HepG2 (cell line): ENCODE measurements around the gene SLC12A5. TPM values are rescaled to one million over a fixed set of nuclear protein-coding genes. Genes with fewer than 3 reads are reported as not detected.

Experiments used
- CEBPZ ChIP-seq: IDR thresholded peaks from 2 replicates; pipeline ENCODE4 v1.6.1; 2012; ENCODE audit warnings: low read length, improper control_type of control experiment
- CENPBD1 ChIP-seq: sonication (generic); formaldehyde crosslinking; IDR thresholded peaks from 2 replicates; pipeline ENCODE4 v1.8.0; 2022; ENCODE audit warnings: missing genetic modification reagents, low read depth, mild to moderate bottlenecking, borderline replicate concordance
- CENPT ChIP-seq: sonication (generic); formaldehyde crosslinking; IDR thresholded peaks from 2 replicates; pipeline ENCODE4 v1.8.0; 2022; ENCODE audit warnings: low read depth, mild to moderate bottlenecking, moderate library complexity, missing genetic modification reagents
- CHD4 ChIP-seq: fragments of 200-600 bp; sonication (generic); IDR thresholded peaks from 2 replicates; pipeline ENCODE4 v1.7.0; 2017; ENCODE audit warnings: mild to moderate bottlenecking, low read length, borderline replicate concordance
- EP300 ChIP-seq, 3 experiments: sonication (generic) in 1 of 3; formaldehyde crosslinking in 1 of 3; IDR thresholded peaks; 2 replicates each; pipeline versions ENCODE4 v1.5.1 to v1.6.1; 2011 to 2020; ENCODE audit warnings: low read depth in 2 of 3, low read length in 2 of 3, borderline replicate concordance in 1 of 3, improper control_type of control experiment in 1 of 3, mild to moderate bottlenecking in 1 of 3, missing genetic modification reagents in 1 of 3, moderate library complexity in 1 of 3
- HOXA5 ChIP-seq: sonication (generic); formaldehyde crosslinking; IDR thresholded peaks from 2 replicates; pipeline ENCODE4 v1.4.0; 2020; ENCODE audit warnings: missing genetic modification reagents
- IKZF4 ChIP-seq: sonication (generic); formaldehyde crosslinking; IDR thresholded peaks from 2 replicates; pipeline ENCODE4 v1.5.1; 2020; ENCODE audit warnings: borderline replicate concordance, mild to moderate bottlenecking, low read depth, missing genetic modification reagents; ENCODE audit errors: not compliant biosample characterization
- PBX2 ChIP-seq: IDR thresholded peaks from 2 replicates; pipeline ENCODE4 v1.6.1; 2016; ENCODE audit warnings: control low read depth
- PHF5A ChIP-seq: IDR thresholded peaks from one replicate; pipeline ENCODE4 v1.6.1; 2018; ENCODE audit warnings: low read depth, missing genetic modification reagents; ENCODE audit not compliant: unreplicated experiment
- SKIL ChIP-seq: sonication (generic); formaldehyde crosslinking; IDR thresholded peaks from 2 replicates; pipeline ENCODE4 v1.8.0; 2022; ENCODE audit warnings: missing genetic modification reagents, mild to moderate bottlenecking, moderate library complexity, borderline replicate concordance
- SMARCC2 ChIP-seq: fragments of 450-650 bp; IDR thresholded peaks from 2 replicates; pipeline ENCODE4 v1.6.1; 2017; ENCODE audit warnings: antibody characterized with exemption, mild to moderate bottlenecking
- TARDBP ChIP-seq: sonication (generic); formaldehyde crosslinking; IDR thresholded peaks from 2 replicates; pipeline ENCODE4 v1.8.0; 2022; ENCODE audit warnings: mild to moderate bottlenecking, missing genetic modification reagents
- WIZ ChIP-seq: sonication (generic); formaldehyde crosslinking; IDR thresholded peaks from 2 replicates; pipeline ENCODE4 v1.5.1; 2020; ENCODE audit warnings: mild to moderate bottlenecking, missing genetic modification reagents
- ZBTB26 ChIP-seq: IDR thresholded peaks from 2 replicates; pipeline ENCODE4 v1.6.1; 2016; ENCODE audit warnings: missing compliant biosample characterization, missing genetic modification reagents, borderline replicate concordance
- ZBTB7A ChIP-seq: sonication (generic); formaldehyde crosslinking; IDR thresholded peaks from 2 replicates; pipeline ENCODE4 v1.8.0; 2022; ENCODE audit warnings: mild to moderate bottlenecking, missing genetic modification reagents
- ZFP41 ChIP-seq: sonication (generic); formaldehyde crosslinking; IDR thresholded peaks from 2 replicates; pipeline ENCODE4 v1.4.0; 2020; ENCODE audit warnings: mild to moderate bottlenecking, missing genetic modification reagents, borderline replicate concordance
- ZNF546 ChIP-seq: sonication (generic); formaldehyde crosslinking; conservative IDR thresholded peaks from 2 replicates; pipeline ENCODE4 v1.8.1; 2023; ENCODE audit warnings: mild to moderate bottlenecking, missing genetic modification reagents
- ZNF629 ChIP-seq: sonication (generic); formaldehyde crosslinking; conservative IDR thresholded peaks from 2 replicates; pipeline ENCODE4 v1.5.0; 2020; ENCODE audit warnings: missing genetic modification reagents
- ZNF841 ChIP-seq: sonication (generic); formaldehyde crosslinking; IDR thresholded peaks from 2 replicates; pipeline ENCODE4 v1.8.1; 2023; ENCODE audit warnings: missing genetic modification reagents, borderline replicate concordance
- polyA plus RNA-seq, 8 experiments: library from polyadenylated mRNA; depleted of rRNA in 3 of 8; stranded (reverse) in 7 of 8; unstranded in 1 of 8; fragments of >200 nt; fragmentation: Illumina TruSeq in 4 of 8; extraction: Trizol in 4 of 8; gene quantifications; 2 replicates each; pipeline versions ENCODE4 v1.2.1 to v1.2.3, GENCODE V29; 2011 to 2016; ENCODE audit warnings: low read depth in 4 of 8, missing spikeins in 1 of 8, mixed read lengths in 1 of 8; ENCODE audit not compliant: insufficient read depth in 1 of 8
- total RNA-seq, 5 experiments: library from RNA; depleted of rRNA; stranded (reverse); fragments of >200 nt; fragmentation: Illumina TruSeq; extraction: Trizol; gene quantifications; 2 replicates each; pipeline ENCODE4 v1.2.3, GENCODE V29; 2016; ENCODE audit warnings: low read depth in 1 of 5

Gene SLC12A5
- total and polyA plus RNA-seq, 2 of the 13 experiments (the other 11 are each of a cell fraction or from before 2014, with no cell fraction given), result 4.3 to 5.4 TPM

- no peak for TF ChIP-seq SKIL (CRISPR knock-in tag)
- no peak for TF ChIP-seq PBX2 (CRISPR knock-in tag)
- no peak for TF ChIP-seq TARDBP (CRISPR knock-in tag)
- no peak for TF ChIP-seq CENPT (CRISPR knock-in tag)
- no peak for TF ChIP-seq CHD4
- TF ChIP-seq ZNF841, result no peak
- no peak for TF ChIP-seq CEBPZ
- TF ChIP-seq ZBTB7A (CRISPR knock-in tag), result no peak
- no peak for TF ChIP-seq SMARCC2
- no peak for TF ChIP-seq ZFP41 (CRISPR knock-in tag)
- no peak for TF ChIP-seq ZBTB26
- TF ChIP-seq CENPBD1, result no peak
- TF ChIP-seq EP300 (IDR thresholded peaks at IDR 0.05; ENCODE audit: low read depth in 2 of 2, low read length in 2 of 2), result no peak
- no peak for TF ChIP-seq EP300 (CRISPR knock-in tag; IDR thresholded peaks at IDR 0.05; ENCODE audit: borderline replicate concordance)
- TF ChIP-seq IKZF4 (CRISPR knock-in tag), result no peak
- TF ChIP-seq ZNF546 (CRISPR knock-in tag), result no peak
- peak; percentile 72; the same call in 1 of the 2 replicates for TF ChIP-seq WIZ
- peak; percentile 81 for TF ChIP-seq HOXA5 (CRISPR knock-in tag)
- TF ChIP-seq ZNF629 (CRISPR knock-in tag), result no peak
- no peak for TF ChIP-seq PHF5A (CRISPR knock-in tag)
Observed at GRCh38 chr20:46027245-46027853, 1.7 kb upstream of the SLC12A5 start (continued).
